ENCODE data around the gene LRP8. TPM values are rescaled to one million over a fixed set of nuclear protein-coding genes. Genes with fewer than 3 reads are reported as not detected.
A peak's percentile ranks its signal among the peaks of the same experiment; 100 is the strongest.

The LRP8 gene
- total and polyA plus RNA-seq, 9 of the 15 experiments (the other 6 are each of a cell fraction or from before 2014, with no cell fraction given), result 7.1 to 56.1 (median 31.3) TPM

DNA sequence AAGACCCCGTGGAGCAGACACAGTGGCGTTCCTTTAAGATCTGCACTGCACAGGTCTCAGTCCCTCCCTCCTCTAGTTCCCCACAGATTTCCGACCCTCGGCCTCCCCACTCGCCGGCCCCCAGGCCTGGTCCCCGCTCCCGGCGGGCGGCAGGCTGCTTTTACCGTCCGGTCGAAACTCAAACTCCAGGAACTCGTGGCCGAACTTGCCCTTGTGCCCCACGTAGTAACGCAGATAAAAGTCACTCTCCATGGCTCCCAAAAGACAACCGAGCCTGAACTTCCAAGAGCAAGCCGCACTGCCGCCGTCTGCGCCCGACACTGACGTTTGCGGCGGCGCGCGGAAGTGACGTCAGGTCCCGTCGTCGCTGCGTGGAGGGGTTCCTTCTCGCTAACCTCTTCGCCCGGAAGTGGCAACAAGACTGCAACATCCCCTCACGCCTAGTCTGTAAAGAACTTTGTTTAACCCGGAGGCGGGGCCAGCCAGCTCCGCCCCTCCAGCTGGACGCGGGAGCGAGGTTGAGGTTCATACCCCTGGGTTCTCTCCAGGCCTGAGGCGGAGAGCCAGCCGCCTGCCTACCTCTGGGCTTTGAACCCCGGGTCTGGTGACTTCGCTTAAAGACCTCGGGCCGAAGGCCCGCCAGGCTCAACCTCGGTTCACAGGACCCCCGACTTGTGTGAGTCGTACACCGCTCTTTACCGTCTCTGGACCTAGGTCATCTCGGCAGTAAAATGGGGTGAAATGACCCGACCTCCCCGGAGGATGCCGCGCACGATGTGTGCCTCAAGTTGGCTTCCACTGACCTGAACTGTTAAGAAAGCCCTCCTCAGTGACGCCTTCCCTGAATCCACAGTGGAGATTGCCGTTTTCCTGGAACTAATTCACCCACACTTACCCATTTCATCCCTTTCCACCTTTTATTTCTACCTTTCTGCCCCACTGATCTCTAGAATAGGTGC, 89.4 kb downstream of the LRP8 start, which contains the start of gene MAGOH (continued):
- TF ChIP-seq, protein P1, sequence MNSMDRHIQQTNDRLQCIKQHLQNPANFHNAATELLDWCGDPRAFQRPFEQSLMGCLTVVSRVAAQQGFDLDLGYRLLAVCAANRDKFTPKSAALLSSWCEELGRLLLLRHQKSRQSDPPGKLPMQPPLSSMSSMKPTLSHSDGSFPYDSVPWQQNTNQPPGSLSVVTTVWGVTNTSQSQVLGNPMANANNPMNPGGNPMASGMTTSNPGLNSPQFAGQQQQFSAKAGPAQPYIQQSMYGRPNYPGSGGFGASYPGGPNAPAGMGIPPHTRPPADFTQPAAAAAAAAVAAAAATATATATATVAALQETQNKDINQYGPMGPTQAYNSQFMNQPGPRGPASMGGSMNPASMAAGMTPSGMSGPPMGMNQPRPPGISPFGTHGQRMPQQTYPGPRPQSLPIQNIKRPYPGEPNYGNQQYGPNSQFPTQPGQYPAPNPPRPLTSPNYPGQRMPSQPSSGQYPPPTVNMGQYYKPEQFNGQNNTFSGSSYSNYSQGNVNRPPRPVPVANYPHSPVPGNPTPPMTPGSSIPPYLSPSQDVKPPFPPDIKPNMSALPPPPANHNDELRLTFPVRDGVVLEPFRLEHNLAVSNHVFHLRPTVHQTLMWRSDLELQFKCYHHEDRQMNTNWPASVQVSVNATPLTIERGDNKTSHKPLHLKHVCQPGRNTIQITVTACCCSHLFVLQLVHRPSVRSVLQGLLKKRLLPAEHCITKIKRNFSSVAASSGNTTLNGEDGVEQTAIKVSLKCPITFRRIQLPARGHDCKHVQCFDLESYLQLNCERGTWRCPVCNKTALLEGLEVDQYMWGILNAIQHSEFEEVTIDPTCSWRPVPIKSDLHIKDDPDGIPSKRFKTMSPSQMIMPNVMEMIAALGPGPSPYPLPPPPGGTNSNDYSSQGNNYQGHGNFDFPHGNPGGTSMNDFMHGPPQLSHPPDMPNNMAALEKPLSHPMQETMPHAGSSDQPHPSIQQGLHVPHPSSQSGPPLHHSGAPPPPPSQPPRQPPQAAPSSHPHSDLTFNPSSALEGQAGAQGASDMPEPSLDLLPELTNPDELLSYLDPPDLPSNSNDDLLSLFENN (IDR thresholded peaks at IDR 0.05; ENCODE audit: low read depth in 2 of 2, low read length in 2 of 2), result no peak; a peak in 1 of 4 replicates
- TF ChIP-seq ZFPM2 (CRISPR knock-in tag; IDR thresholded peaks at IDR 0.05) (no peak), CBX3 (IDR thresholded peaks at IDR 0.05; ENCODE audit: borderline replicate concordance in 1 of 2, low read length in 2 of 2) (no peak), KDM4B (IDR thresholded peaks at IDR 0.05; ENCODE audit: borderline replicate concordance in 2 of 2, low read depth in 1 of 2) (peak in 1 of 2 experiments; percentile 89; a peak in 2 of 4 replicates), ZNF121 (CRISPR knock-in tag; conservative IDR thresholded peaks at IDR 0.05) (no peak), TRIM28 (IDR thresholded peaks at IDR 0.05) (peak; percentile 87), ZNF449 (CRISPR knock-in tag; IDR thresholded peaks at IDR 0.05) (no peak), L3MBTL2 (IDR thresholded peaks at IDR 0.05) (peak; percentile 85)
- TF ChIP-seq, protein P2, sequence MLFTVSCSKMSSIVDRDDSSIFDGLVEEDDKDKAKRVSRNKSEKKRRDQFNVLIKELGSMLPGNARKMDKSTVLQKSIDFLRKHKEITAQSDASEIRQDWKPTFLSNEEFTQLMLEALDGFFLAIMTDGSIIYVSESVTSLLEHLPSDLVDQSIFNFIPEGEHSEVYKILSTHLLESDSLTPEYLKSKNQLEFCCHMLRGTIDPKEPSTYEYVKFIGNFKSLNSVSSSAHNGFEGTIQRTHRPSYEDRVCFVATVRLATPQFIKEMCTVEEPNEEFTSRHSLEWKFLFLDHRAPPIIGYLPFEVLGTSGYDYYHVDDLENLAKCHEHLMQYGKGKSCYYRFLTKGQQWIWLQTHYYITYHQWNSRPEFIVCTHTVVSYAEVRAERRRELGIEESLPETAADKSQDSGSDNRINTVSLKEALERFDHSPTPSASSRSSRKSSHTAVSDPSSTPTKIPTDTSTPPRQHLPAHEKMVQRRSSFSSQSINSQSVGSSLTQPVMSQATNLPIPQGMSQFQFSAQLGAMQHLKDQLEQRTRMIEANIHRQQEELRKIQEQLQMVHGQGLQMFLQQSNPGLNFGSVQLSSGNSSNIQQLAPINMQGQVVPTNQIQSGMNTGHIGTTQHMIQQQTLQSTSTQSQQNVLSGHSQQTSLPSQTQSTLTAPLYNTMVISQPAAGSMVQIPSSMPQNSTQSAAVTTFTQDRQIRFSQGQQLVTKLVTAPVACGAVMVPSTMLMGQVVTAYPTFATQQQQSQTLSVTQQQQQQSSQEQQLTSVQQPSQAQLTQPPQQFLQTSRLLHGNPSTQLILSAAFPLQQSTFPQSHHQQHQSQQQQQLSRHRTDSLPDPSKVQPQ (CRISPR knock-in tag; IDR thresholded peaks at IDR 0.05; ENCODE audit: borderline replicate concordance), result no peak
- TF ChIP-seq, protein P3, sequence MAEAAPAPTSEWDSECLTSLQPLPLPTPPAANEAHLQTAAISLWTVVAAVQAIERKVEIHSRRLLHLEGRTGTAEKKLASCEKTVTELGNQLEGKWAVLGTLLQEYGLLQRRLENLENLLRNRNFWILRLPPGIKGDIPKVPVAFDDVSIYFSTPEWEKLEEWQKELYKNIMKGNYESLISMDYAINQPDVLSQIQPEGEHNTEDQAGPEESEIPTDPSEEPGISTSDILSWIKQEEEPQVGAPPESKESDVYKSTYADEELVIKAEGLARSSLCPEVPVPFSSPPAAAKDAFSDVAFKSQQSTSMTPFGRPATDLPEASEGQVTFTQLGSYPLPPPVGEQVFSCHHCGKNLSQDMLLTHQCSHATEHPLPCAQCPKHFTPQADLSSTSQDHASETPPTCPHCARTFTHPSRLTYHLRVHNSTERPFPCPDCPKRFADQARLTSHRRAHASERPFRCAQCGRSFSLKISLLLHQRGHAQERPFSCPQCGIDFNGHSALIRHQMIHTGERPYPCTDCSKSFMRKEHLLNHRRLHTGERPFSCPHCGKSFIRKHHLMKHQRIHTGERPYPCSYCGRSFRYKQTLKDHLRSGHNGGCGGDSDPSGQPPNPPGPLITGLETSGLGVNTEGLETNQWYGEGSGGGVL (CRISPR knock-in tag; IDR thresholded peaks at IDR 0.05), result no peak

Data from K562 (cell line).